OCI-LY1 (cell line): ENCODE measurements around the gene RAVER1.
"Not testable (repeated sequence)": the region's sequence is repeated elsewhere in the genome, so short reads cannot be mapped to it uniquely, and the experiment has no call there.

Source experiments
- H2AFZ ChIP-seq: fragments of 200-600 bp; sonication (generic), shearing (Covaris generic); 2 replicates; pipeline ENCODE4 v1.6.0; 2014; ENCODE audit warnings: antibody characterized with exemption, mild to moderate bottlenecking, low read length
- H3F3A ChIP-seq: fragments of 200-600 bp; sonication (generic), shearing (Covaris generic); 2 replicates; pipeline ENCODE4 v1.6.0; 2014; ENCODE audit warnings: mild to moderate bottlenecking, antibody characterized with exemption, low read length, moderate library complexity; ENCODE audit not compliant: insufficient read depth
- H3K27ac ChIP-seq: fragments of 200-600 bp; sonication (generic); 2 replicates; pipeline ENCODE4 v1.5.1; 2014; ENCODE audit warnings: low read length, mixed run types, mild to moderate bottlenecking, low read depth; ENCODE audit not compliant: poor library complexity, severe bottlenecking
- H3K27me3 ChIP-seq: fragments of 200-600 bp; sonication (generic); 2 replicates; pipeline ENCODE4 v1.6.0; 2014; ENCODE audit warnings: antibody characterized with exemption, mild to moderate bottlenecking, low read length, moderate library complexity; ENCODE audit not compliant: insufficient read depth
- H3K36me3 ChIP-seq: fragments of 200-600 bp; sonication (generic); 2 replicates; pipeline ENCODE4 v1.6.1; 2014; ENCODE audit warnings: mild to moderate bottlenecking, antibody characterized with exemption, low read length, moderate library complexity, mixed read lengths; ENCODE audit not compliant: insufficient read depth
- H3K4me1 ChIP-seq: fragments of 200-600 bp; sonication (generic); 2 replicates; pipeline ENCODE4 v1.5.1; 2014; ENCODE audit warnings: mild to moderate bottlenecking, low read length, moderate library complexity; ENCODE audit not compliant: insufficient read depth, severe bottlenecking
- H3K4me2 ChIP-seq: fragments of 200-600 bp; sonication (generic), shearing (Covaris generic); 2 replicates; pipeline ENCODE4 v1.6.1; 2014; ENCODE audit warnings: low read length
- H3K4me3 ChIP-seq: fragments of 200-600 bp; sonication (generic); 2 replicates; pipeline ENCODE4 v1.5.1; 2014; ENCODE audit warnings: low read length, low read depth, mild to moderate bottlenecking, mixed read lengths; ENCODE audit not compliant: poor library complexity, severe bottlenecking
- H3K79me2 ChIP-seq: fragments of 200-600 bp; shearing (Covaris generic); 2 replicates; pipeline ENCODE4 v1.6.1; 2016; ENCODE audit warnings: mixed run types, low read length, mixed read lengths; ENCODE audit not compliant: insufficient read depth
- H3K9ac ChIP-seq: fragments of 200-600 bp; sonication (generic), shearing (Covaris generic); 2 replicates; pipeline ENCODE4 v1.6.1; 2014; ENCODE audit warnings: mild to moderate bottlenecking, low read length, mixed read lengths
- H3K9me2 ChIP-seq: fragments of 200-600 bp; sonication (generic), shearing (Covaris generic); 2 replicates; pipeline ENCODE4 v1.6.1; 2014; ENCODE audit warnings: low read depth, mild to moderate bottlenecking, low read length, mixed read lengths
- H3K9me3 ChIP-seq: fragments of 200-600 bp; shearing (Covaris generic); 2 replicates; pipeline ENCODE4 v1.6.1; 2014; ENCODE audit warnings: low read length, mixed read lengths
- H4K20me1 ChIP-seq: fragments of 200-600 bp; sonication (generic), shearing (Covaris generic); 2 replicates; pipeline ENCODE4 v1.6.0; 2016; ENCODE audit warnings: mild to moderate bottlenecking, low read length; ENCODE audit not compliant: insufficient read depth
- EZH2 ChIP-seq: fragments of 200-600 bp; sonication (generic), shearing (Covaris generic); IDR thresholded peaks from 2 replicates; pipeline ENCODE4 v1.8.0; 2017; ENCODE audit warnings: borderline replicate concordance, mixed run types, mild to moderate bottlenecking, antibody characterized with exemption, low read length, moderate library complexity, mixed read lengths
- TF ChIP-seq, protein P1 (sequence below): fragments of 200-600 bp; sonication (generic), shearing (Covaris generic); IDR thresholded peaks from 2 replicates; pipeline ENCODE4 v1.5.1; 2017; ENCODE audit warnings: mild to moderate bottlenecking, antibody characterized with exemption, low read length, moderate library complexity, mixed read lengths

The RAVER1 gene

GRCh38 chr19:10379880-10380312 lies 46.6 kb upstream of the RAVER1 start:
- H3K9me2 ChIP-seq = no peaks in the 10 kb centered on the region
- peak overlapping the region; percentile 6 for H3K27ac ChIP-seq
- no peaks in the 10 kb centered on the region for H3K27me3 ChIP-seq
- no peaks in the 10 kb centered on the region for H3F3A ChIP-seq
- peak overlapping the region; percentile 89 for H3K9ac ChIP-seq
- H3K9me3 ChIP-seq = no peaks in the 10 kb centered on the region
- no peaks in the 10 kb centered on the region for H4K20me1 ChIP-seq
- peak overlapping the region; percentile 82 for H3K4me3 ChIP-seq
- TF ChIP-seq EZH2 = no peak
- TF ChIP-seq, protein P1, sequence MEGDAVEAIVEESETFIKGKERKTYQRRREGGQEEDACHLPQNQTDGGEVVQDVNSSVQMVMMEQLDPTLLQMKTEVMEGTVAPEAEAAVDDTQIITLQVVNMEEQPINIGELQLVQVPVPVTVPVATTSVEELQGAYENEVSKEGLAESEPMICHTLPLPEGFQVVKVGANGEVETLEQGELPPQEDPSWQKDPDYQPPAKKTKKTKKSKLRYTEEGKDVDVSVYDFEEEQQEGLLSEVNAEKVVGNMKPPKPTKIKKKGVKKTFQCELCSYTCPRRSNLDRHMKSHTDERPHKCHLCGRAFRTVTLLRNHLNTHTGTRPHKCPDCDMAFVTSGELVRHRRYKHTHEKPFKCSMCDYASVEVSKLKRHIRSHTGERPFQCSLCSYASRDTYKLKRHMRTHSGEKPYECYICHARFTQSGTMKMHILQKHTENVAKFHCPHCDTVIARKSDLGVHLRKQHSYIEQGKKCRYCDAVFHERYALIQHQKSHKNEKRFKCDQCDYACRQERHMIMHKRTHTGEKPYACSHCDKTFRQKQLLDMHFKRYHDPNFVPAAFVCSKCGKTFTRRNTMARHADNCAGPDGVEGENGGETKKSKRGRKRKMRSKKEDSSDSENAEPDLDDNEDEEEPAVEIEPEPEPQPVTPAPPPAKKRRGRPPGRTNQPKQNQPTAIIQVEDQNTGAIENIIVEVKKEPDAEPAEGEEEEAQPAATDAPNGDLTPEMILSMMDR = no peak
- peaks cover 17% of the 10 kb centered on the region for H3K36me3 ChIP-seq
- peak overlapping the region; percentile 82 for H3K4me2 ChIP-seq
- no peak overlapping the region for H2AFZ ChIP-seq
- peaks cover 11% of the 10 kb centered on the region for H3K4me1 ChIP-seq
- peaks cover 8% of the 10 kb centered on the region; the same call in 1 of the 2 replicates for H3K79me2 ChIP-seq

DNA sequence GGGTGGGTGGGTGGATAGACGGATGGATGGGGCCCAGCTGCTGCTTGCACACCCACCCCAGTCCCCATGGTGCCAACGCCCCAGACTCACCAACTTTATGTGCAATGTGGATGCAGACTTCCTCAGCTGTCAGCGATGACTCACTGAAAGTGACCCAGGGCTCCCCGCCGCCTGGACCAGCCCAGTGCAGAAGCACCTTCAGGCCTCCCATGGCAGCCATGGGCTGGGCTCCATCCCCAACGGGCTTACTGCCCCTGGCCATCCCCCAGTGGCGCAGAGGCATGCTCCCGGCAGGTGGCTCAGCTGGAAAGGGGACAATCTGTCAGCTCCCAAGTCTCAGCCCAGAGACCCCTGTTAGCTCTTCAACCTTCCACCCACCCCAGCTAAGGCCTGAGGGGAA lies 44.8 kb upstream of the RAVER1 start:
- TF ChIP-seq, protein P1 = no peak
- TF ChIP-seq EZH2 = no peak
- Histone ChIP-seq H3K4me1 (peaks cover 11% of the 10 kb centered on the region), H3K4me2 (no peak overlapping the region), H3K79me2 (peaks cover 8% of the 10 kb centered on the region; the same call in 1 of the 2 replicates), H3K9me2 (no peaks in the 10 kb centered on the region), H3K9ac (no peak overlapping the region), H3K27ac (no peak overlapping the region), H3K27me3 (no peaks in the 10 kb centered on the region), H3K36me3 (peaks cover 24% of the 10 kb centered on the region), H4K20me1 (no peaks in the 10 kb centered on the region), H2AFZ (no peak overlapping the region), H3K4me3 (no peak overlapping the region), H3K9me3 (no peaks in the 10 kb centered on the region), H3F3A (no peaks in the 10 kb centered on the region)

DNA sequence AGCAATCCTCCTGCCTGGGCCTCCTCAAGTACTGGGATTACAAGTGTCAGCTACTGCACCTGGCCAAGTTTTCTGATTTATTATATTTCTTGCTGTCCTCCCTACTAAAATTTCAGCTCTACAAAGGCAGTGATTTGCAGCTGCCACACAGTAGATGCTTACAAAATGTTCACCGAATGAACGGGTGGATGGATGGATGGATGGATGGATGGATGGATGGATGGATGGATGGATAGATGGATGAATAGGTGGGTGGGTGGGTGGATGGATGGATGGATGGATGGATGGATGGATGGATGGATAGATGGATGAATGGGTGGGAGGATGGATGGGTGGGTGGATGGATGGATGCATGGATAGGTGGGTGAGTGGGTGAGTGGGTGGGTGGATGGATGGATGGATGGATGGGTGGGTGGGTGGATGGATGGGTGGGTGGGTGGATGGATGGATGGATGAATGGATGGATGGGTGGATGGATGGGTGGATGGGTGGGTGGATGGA lies 43.9 kb upstream of the RAVER1 start:
- H4K20me1 ChIP-seq, H3K27me3 ChIP-seq, H3K27ac ChIP-seq, H3K4me2 ChIP-seq, H3K9ac ChIP-seq, H3F3A ChIP-seq, H2AFZ ChIP-seq, H3K9me2 ChIP-seq, H3K9me3 ChIP-seq, H3K4me3 ChIP-seq, H3K79me2 ChIP-seq: not testable (repeated sequence)
- Histone ChIP-seq H3K4me1 (peaks cover 11% of the 10 kb centered on the region), H3K36me3 (peaks cover 29% of the 10 kb centered on the region)

DNA sequence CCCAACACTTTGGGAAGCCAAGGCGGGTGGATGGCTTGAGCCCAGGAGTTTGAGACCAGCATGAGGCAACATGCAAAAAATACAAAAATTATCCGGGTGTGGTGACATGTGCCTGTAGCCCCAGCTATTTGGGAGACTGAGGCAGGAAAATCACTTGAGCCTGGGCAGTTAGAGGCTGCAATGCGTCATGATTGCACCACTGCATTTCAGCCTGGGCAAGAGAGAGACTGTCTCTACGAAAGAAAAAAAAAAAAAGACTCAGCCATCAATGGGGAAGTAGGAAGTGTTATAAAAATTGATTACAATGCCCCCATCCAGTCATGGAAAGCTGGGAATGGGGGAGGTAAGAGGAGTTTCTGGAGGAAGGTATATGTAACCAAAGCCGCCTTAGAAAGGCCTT lies 41.6 kb upstream of the RAVER1 start:
- Histone ChIP-seq H2AFZ (no peak overlapping the region), H3K9me2 (no peaks in the 10 kb centered on the region), H3K9ac (no peak overlapping the region), H3F3A (no peaks in the 10 kb centered on the region), H3K27me3 (no peaks in the 10 kb centered on the region), H3K79me2 (peaks cover 6% of the 10 kb centered on the region; the same call in 1 of the 2 replicates), H3K36me3 (peaks cover 46% of the 10 kb centered on the region), H4K20me1 (no peaks in the 10 kb centered on the region), H3K4me2 (no peak overlapping the region), H3K4me3 (no peak overlapping the region), H3K27ac (no peak overlapping the region), H3K4me1 (peaks cover 5% of the 10 kb centered on the region), H3K9me3 (no peaks in the 10 kb centered on the region)
- no peak for TF ChIP-seq EZH2
- TF ChIP-seq, protein P1 = no peak
